ENCODE measurements around the gene ZNF516.

- no peak for TF ChIP-seq EZH2phosphoT487 (IDR thresholded peaks at IDR 0.05; ENCODE audit: insufficient read depth, low read depth)
- no peak for TF ChIP-seq EZH2 (IDR thresholded peaks at IDR 0.05; ENCODE audit: insufficient read depth, poor library complexity, severe bottlenecking)
Observed at GRCh38 chr18:76428396-76429261, 66.4 kb downstream of the ZNF516 start.

Data from GM23248 (cell line).